Esophagus squamous epithelium (tissue), 4 donors: ENCODE results near the gene RHOH.

ENCODE experiments used
- POLR2A ChIP-seq, 4 donors: fragments of 450-650 bp; IDR thresholded peaks; one replicate each; pipeline ENCODE4 v1.6.1; 2017; ENCODE audit warnings: antibody characterized with exemption in 4 of 4, mild to moderate bottlenecking in 4 of 4, moderate library complexity in 3 of 4
- TF ChIP-seq, protein P1 (sequence below), 6 experiments: fragments of 450-650 bp in 4 of 6; fragments of 200-600 bp in 2 of 6; sonication (generic) in 2 of 6; IDR thresholded peaks; one replicate each; pipeline ENCODE4 v1.5.1; 2016 to 2019; ENCODE audit warnings: antibody characterized with exemption in 6 of 6, mild to moderate bottlenecking in 4 of 6, moderate library complexity in 4 of 6

DNA sequence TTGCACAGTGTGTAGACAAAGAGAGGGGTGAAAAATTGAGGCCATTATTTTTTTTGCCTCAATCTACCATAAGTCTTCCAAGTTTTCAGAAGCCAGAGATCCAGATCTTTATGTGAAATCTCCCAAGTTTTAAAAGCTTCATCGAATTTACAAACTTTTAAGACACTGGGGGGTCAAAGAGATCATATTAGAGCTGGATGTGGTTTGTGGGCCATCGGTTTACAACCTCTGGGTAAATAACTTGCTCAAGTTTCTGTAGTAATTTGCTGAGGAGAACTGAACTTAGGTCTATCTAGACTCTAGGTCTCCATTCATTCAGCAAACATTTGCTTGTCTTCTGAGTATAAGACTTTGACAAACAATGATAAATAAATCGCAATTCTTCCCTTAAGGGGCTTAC is 84.3 kb downstream of the RHOH start:
- TF ChIP-seq, protein P1, sequence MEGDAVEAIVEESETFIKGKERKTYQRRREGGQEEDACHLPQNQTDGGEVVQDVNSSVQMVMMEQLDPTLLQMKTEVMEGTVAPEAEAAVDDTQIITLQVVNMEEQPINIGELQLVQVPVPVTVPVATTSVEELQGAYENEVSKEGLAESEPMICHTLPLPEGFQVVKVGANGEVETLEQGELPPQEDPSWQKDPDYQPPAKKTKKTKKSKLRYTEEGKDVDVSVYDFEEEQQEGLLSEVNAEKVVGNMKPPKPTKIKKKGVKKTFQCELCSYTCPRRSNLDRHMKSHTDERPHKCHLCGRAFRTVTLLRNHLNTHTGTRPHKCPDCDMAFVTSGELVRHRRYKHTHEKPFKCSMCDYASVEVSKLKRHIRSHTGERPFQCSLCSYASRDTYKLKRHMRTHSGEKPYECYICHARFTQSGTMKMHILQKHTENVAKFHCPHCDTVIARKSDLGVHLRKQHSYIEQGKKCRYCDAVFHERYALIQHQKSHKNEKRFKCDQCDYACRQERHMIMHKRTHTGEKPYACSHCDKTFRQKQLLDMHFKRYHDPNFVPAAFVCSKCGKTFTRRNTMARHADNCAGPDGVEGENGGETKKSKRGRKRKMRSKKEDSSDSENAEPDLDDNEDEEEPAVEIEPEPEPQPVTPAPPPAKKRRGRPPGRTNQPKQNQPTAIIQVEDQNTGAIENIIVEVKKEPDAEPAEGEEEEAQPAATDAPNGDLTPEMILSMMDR (IDR thresholded peaks at IDR 0.05): no peak
- TF ChIP-seq POLR2A (IDR thresholded peaks at IDR 0.05): no peak
